ENCODE results near the gene S1PR4.
A peak's percentile ranks its signal among the peaks of the same experiment; 100 is the strongest.

The S1PR4 gene, protein sequence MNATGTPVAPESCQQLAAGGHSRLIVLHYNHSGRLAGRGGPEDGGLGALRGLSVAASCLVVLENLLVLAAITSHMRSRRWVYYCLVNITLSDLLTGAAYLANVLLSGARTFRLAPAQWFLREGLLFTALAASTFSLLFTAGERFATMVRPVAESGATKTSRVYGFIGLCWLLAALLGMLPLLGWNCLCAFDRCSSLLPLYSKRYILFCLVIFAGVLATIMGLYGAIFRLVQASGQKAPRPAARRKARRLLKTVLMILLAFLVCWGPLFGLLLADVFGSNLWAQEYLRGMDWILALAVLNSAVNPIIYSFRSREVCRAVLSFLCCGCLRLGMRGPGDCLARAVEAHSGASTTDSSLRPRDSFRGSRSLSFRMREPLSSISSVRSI

GRCh38 chr19:3178377-3178972 lies at the start of gene S1PR4:
S1PR4 (plus strand) TSS chr19:3178769; CDS start chr19:3178793, 24 bp downstream.
- DNase-seq (ENCODE audit: low spot score), result no peak

DNA sequence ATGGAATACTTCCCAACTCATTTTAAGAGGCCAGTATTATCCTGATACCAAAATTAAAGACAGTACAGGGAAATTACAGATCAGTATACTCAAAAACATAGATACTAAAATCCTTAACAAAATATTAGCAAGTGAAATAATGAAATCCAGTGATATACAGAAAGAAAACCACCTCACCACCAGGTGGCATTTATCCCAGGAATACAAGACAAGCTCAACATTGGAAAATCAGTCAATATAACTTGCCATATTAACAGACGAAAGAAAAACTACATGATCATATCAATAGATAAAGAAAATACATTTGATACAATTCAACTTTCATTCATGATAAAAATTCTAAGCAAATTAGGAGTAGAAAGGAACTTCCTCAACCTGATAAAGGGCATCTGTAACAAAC lies 49.5 kb upstream of the S1PR4 start:
- DNase-seq (ENCODE audit: low spot score), result peak; percentile 38

DNA sequence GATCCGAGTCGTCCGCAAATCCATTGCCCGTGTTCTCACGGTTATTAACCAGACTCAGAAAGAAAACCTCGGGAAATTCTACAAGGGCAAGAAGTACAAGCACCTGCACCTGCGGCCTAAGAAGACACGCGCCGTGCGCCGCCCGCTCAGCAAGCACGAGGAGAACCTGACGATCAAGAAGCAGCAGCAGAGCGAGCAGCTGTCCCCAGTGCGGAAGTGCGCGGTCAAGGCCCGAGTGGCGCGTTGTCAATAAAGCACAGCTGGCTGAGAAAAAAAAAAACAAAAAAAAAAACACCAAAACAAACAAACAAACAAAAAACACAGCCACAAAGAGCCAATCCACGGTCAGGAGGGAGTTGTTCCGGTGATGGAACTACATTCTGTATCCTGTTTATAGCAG lies 47.4 kb upstream of the S1PR4 start:
- no peak for DNase-seq (ENCODE audit: low spot score)

GRCh38 chr19:3132971-3133792 lies 45.4 kb upstream of the S1PR4 start:
- DNase-seq (ENCODE audit: low spot score), result no peak

GRCh38 chr19:3133793-3134116 lies 44.8 kb upstream of the S1PR4 start:
- no peak for DNase-seq (ENCODE audit: low spot score)

DNA sequence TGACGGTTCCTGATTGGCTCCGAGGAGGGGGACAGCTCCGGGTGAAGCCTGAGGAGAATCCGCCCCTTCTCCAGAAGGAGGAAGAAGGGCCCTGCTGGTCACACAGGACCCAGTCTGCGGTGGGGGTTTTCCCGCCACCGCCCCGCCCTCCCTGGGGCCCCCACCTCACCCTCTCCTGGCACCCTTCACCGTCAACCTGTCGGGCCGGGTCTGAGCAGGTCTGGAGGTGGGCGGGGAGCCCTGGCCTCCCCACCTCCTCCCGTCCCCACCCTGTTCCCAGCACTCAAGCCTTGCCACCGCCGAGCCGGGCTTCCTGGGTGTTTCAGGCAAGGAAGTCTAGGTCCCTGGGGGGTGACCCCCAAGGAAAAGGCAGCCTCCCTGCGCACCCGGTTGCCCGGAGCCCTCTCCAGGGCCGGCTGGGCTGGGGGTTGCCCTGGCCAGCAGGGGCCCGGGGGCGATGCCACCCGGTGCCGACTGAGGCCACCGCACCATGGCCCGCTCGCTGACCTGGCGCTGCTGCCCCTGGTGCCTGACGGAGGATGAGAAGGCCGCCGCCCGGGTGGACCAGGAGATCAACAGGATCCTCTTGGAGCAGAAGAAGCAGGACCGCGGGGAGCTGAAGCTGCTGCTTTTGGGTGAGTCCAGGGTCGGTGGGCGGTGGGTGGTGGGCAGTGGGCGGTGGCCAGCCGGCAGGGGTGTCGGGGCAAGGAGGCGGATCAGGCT lies 42.4 kb upstream of the S1PR4 start, which contains the start of gene GNA15:
Gene GNA15, plus strand, starts transcription at position 73 of the 723 bp plus-strand sequence. Its CDS starts 418 bp downstream, at position 491.
- DNase-seq (ENCODE audit: low spot score), result no peak

DNA sequence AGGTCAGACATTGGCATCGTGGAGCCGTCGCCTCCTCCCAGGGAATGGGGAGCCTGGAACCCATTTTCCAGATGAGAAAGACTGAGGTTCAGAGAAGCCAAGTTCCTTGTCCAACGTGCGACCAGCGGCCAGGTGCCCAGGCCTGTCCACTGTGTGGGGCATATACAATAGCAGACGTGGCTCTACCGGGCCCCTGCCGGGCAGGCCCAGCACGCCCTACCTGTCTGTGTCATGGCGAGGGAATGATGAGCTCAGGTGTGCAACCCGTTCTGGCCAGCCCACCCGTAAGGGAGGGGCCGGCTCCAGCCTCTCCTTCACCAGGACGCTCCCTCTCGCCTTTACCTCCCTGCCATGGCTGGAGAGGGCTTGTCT lies 41.9 kb upstream of the S1PR4 start:
- DNase-seq (ENCODE audit: low spot score), result no peak

GRCh38 chr19:3137119-3137518 lies 41.5 kb upstream of the S1PR4 start:
- DNase-seq (ENCODE audit: low spot score), result no peak

- no peak for DNase-seq (ENCODE audit: low spot score)
These were observed 40.3 kb upstream of the S1PR4 start for GRCh38 chr19:3138268-3138667.

DNA sequence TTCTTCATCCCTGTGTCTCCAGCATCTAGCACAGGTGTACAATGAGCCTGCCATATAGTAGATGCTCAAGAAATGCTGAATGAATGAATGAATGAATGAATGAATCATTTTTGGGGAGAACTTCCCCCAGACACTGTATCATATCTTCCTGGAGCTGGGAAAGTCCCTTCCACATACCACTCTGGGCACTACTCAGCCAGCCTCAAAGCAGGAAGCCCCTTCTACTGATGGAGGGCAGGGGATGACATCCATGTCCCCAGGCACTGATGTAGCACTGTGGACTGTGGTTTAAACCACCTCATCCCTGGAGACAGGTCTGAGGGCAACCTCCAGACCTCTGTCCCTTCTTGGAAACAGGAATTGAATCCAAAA lies 37.9 kb upstream of the S1PR4 start:
- DNase-seq (ENCODE audit: low spot score), result no peak

DNA sequence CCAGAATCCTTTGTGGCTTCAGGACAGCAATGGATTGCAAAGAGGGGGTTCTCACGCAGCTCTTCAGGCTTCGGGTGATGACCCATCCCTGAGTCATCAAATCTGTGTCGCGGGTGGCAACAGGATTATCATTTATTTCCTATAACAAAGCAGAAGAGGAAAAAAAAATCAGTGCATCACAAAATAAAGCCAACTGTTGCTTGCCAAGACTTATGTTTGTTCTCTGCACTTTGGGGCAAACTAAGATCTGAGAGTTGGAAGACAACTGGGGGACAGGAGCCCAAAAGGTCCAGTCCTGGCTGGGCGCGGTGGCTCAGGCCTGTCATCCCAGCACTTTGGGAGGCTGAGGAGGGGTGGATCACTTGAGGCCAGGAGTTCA lies 36.3 kb upstream of the S1PR4 start:
- DNase-seq (ENCODE audit: low spot score), result peak; percentile 32

GRCh38 chr19:3142781-3143337 lies 35.7 kb upstream of the S1PR4 start:
- no peak for DNase-seq (ENCODE audit: low spot score)

GRCh38 chr19:3145909-3146676 lies 32.5 kb upstream of the S1PR4 start:
- no peak for DNase-seq (ENCODE audit: low spot score)

DNA sequence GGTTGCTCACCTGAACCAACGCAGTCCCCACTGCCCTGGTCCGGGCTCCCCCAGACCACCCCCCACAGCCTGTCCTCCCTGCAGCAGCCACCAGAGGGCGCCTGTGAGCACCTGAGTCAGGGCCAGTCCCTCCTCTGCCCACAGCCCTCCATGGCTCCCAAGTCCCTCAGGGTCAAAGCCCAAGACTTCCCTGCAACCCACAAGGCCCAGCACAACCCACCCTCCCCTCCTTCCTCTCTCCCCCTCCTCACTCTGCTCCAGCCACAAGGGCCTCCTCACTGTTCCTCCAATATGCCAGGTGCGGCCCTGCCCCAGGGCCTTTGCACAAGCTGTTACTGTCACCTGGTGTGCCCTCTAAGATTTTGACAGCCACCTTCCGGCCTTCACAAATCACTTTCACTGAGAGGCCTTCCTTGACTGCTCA lies 31.9 kb upstream of the S1PR4 start:
- no peak for DNase-seq (ENCODE audit: low spot score)

DNA sequence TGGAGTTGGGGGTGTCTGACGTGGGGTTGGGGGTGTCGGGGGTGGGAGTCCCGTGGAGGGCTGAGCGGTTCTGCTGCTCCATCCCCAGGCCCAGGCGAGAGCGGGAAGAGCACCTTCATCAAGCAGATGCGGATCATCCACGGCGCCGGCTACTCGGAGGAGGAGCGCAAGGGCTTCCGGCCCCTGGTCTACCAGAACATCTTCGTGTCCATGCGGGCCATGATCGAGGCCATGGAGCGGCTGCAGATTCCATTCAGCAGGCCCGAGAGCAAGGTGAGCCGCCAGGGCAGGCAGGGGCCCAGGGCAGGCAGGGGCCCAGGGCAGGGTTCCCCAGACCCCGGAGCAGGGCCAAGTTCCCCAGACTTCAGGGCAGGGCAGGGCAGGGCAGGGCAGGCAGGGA lies 30.1 kb upstream of the S1PR4 start:
- no peak for DNase-seq (ENCODE audit: low spot score)

- DNase-seq (ENCODE audit: low spot score), result no peak
These were observed 29.5 kb upstream of the S1PR4 start for GRCh38 chr19:3149089-3149488.

- DNase-seq (ENCODE audit: low spot score), result no peak
These were observed 28.8 kb upstream of the S1PR4 start for GRCh38 chr19:3149526-3150505.

DNA sequence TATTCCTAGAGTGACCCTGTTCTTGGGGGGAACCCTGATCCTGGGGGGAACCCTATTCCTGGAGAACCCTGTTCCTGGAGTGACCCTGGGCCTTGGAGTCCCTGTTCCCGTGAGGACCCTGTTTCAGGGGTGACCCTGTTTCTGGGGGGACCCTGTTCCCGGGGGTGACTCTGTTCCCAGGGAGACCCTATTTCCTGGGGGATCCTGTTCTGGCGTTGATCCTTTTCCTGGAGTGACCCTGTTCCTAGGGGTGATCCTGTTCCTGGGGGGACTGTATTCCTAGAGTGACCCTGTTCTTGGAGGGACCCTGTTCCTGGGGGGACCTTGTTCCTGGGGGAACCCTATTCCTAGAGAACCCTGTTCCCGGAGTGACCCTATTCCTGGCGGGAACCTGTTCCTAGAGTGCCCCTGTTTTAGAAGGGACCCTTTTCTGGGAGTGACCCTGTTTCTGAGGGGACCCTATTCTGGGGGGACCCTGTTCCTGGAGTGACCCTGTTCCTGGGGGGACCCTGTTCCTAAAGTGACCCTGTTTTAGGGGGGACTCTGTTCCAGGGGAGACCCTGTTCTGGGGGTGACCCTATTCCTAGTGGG lies 27.7 kb upstream of the S1PR4 start:
- DNase-seq (ENCODE audit: low spot score), result no peak

DNA sequence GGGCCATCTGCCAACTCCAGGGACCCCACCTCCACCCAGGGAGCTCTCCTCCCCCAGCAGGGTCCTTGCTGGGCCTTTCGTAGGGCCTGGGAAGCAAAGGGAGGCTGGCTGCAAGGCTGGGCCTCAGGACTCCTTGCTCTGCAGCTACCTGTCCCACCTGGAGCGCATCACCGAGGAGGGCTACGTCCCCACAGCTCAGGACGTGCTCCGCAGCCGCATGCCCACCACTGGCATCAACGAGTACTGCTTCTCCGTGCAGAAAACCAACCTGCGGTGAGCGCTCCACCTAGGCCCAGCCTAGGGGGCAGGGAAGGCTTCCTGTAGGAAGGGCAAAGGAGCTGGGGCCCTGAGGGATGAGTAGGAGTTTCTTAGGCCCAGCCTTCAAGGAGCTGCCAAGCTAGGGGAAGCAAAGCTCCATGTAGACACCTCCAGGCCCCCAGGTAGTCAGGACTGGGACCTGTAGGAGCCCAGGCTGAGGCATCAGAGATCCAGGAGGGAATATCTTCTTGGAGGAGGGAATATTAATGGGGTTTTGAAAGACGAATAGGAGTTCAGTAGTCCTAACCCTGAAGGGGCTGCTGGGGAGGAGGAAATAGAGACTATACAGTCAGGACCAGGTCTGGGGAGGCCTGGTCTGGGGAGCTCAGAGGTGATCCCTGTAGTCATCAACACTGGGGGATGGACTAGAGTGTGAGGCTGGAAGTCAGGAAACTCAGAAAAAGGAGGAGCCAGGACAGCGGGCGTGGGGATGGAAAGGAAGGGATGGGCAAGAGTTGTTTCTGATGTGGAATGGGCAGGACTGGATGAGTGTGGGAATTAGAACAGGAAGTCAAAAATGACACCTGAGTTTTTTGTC lies 26.8 kb upstream of the S1PR4 start:
- DNase-seq (ENCODE audit: low spot score), result no peak

Measured in LoVo (cell line).